ENCODE measurements around the gene UBR4.

The UBR4 gene

DNA sequence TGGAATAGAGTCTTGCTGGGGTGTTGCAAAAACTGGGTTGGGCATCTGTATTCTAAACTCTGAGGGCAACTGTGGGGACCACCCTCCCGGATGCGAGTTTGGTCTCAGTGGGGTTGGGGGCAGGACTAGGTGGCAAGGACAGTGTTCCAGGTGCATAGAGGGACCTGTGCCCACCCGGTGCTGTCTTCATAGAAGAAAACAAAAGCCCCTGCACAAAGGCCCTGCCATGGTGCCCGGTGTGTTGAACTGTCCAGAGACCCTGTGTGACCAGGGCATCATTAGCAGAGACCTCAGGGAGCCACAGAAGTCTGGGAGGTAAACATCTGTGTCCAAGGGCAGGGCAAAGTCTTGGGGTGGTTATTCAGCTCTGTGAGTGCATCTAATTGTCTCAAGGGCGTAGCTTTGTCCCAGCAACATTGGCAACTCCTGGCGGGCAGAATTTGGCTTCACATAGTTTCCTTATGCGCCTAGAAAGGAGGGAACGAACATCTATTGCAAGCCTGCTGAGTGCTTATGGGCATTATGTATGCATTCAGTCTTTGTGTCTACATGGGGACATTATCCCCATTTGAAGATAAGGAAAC is 181.4 kb downstream of the UBR4 start:
- in situ Hi-C loops (cut with HindIII; ENCODE audit: low sequenced_read_pairs): no loop called here
- no peak overlapping the region for H3K4me3 ChIP-seq (ENCODE audit: low read depth, low read length)
- no peak for DNase-seq (ENCODE audit: low read depth, low spot score)
- TF ChIP-seq, protein P1, sequence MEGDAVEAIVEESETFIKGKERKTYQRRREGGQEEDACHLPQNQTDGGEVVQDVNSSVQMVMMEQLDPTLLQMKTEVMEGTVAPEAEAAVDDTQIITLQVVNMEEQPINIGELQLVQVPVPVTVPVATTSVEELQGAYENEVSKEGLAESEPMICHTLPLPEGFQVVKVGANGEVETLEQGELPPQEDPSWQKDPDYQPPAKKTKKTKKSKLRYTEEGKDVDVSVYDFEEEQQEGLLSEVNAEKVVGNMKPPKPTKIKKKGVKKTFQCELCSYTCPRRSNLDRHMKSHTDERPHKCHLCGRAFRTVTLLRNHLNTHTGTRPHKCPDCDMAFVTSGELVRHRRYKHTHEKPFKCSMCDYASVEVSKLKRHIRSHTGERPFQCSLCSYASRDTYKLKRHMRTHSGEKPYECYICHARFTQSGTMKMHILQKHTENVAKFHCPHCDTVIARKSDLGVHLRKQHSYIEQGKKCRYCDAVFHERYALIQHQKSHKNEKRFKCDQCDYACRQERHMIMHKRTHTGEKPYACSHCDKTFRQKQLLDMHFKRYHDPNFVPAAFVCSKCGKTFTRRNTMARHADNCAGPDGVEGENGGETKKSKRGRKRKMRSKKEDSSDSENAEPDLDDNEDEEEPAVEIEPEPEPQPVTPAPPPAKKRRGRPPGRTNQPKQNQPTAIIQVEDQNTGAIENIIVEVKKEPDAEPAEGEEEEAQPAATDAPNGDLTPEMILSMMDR (IDR thresholded peaks at IDR 0.05; ENCODE audit: low read depth, low read length): no peak

DNA sequence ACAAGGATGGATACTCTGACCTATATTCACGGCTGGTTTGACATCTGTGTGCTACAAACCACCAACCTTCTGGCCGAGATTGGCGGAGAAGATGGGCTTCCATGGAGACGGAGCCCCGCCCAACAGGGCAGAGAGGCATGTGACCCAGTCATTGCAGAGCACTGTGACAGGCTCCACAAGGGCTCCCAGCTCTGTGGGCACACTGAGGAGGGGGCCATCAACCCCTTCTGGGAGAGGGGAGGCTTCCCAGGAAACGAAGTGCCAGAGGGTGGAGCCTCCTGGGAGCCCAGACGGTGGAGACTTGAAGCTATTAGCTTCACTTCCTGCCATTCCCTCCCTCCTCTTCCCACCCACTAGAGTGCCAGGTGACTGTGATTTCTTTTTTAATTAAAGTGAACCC is 182.0 kb downstream of the UBR4 start:
- no peak for DNase-seq (ENCODE audit: low read depth, low spot score)
- TF ChIP-seq, protein P1 (IDR thresholded peaks at IDR 0.05; ENCODE audit: low read depth, low read length): no peak
- H3K4me3 ChIP-seq (ENCODE audit: low read depth, low read length): no peak overlapping the region
- in situ Hi-C loops (cut with HindIII; ENCODE audit: low sequenced_read_pairs): no loop called here
